Measurements from ENCODE around the gene WNT10A. TPM values are rescaled to one million over a fixed set of nuclear protein-coding genes. Genes with fewer than 3 reads are reported as not detected.

Gene WNT10A
- total RNA-seq, 3 donors from 2014 or later, result 1.4 to 2.7 (median 2.3) TPM

GRCh38 chr2:218861645-218862318 is 18.9 kb upstream of the WNT10A start:
- H3K4me3 Mint-ChIP-seq, result no peak overlapping the region
- peaks cover 16% of the 10 kb centered on the region for H3K4me1 Mint-ChIP-seq (ENCODE audit: low read depth)
- no peak for ATAC-seq
- H3K36me3 Mint-ChIP-seq (ENCODE audit: insufficient read depth), result no peaks in the 10 kb centered on the region
- DNase-seq, result no peak
- H3K9me3 Mint-ChIP-seq, result no peaks in the 10 kb centered on the region
- peaks cover 67% of the 10 kb centered on the region for H3K27me3 Mint-ChIP-seq (ENCODE audit: low read depth)

DNA sequence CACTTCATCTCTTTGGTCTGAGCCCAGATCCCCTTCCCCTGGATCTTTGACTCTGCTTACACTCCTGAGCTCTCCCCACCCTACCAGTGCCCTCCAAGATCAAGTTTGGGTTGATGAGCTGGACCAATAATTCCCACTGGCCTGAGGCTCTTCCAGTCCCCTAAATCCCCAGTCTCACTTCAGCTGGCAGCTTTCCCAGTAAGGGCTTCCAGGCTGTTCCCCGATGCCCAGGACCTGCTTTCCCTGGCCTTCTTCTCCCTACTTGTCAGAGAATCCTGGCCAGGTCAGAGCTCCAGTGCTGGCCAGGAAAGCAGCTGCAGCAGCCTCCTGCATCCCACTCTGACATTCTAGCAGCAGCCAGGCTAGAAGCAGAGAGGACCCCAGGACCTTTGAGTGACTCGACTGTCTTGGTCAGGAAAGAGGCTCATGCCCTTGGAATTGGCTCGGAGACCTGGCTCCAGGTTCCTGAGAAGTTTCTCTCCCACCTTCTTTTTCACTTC is 17.6 kb upstream of the WNT10A start:
- Mint-ChIP-seq H3K4me1 (ENCODE audit: low read depth) (peaks cover 16% of the 10 kb centered on the region), H3K27me3 (ENCODE audit: low read depth) (peaks cover 54% of the 10 kb centered on the region), H3K9me3 (no peaks in the 10 kb centered on the region), H3K4me3 (no peak overlapping the region), H3K36me3 (ENCODE audit: insufficient read depth) (no peaks in the 10 kb centered on the region)
- ATAC-seq (no peak), DNase-seq (no peak)

- Mint-ChIP-seq H3K4me1 (ENCODE audit: low read depth) (peaks cover 9% of the 10 kb centered on the region), H3K27me3 (ENCODE audit: low read depth) (peaks cover 41% of the 10 kb centered on the region), H3K36me3 (ENCODE audit: insufficient read depth) (no peaks in the 10 kb centered on the region), H3K4me3 (no peak overlapping the region), H3K9me3 (no peaks in the 10 kb centered on the region)
- ATAC-seq (no peak), DNase-seq (no peak)
These were observed 15.3 kb upstream of the WNT10A start for GRCh38 chr2:218865396-218865795.

GRCh38 chr2:218865999-218866398 is 14.7 kb upstream of the WNT10A start:
- no peaks in the 10 kb centered on the region for H3K9me3 Mint-ChIP-seq
- peaks cover 41% of the 10 kb centered on the region for H3K27me3 Mint-ChIP-seq (ENCODE audit: low read depth)

GRCh38 chr2:218867900-218868299 is 12.8 kb upstream of the WNT10A start:
- ATAC-seq (no peak), DNase-seq (no peak)
- H3K4me3 Mint-ChIP-seq, result no peak overlapping the region
- no peaks in the 10 kb centered on the region for H3K36me3 Mint-ChIP-seq (ENCODE audit: insufficient read depth)
- peaks cover 21% of the 10 kb centered on the region for H3K4me1 Mint-ChIP-seq (ENCODE audit: low read depth)
- no peaks in the 10 kb centered on the region for H3K9me3 Mint-ChIP-seq
- peaks cover 39% of the 10 kb centered on the region for H3K27me3 Mint-ChIP-seq (ENCODE audit: low read depth)

More at GRCh38 chr2:218865999-218866398, 14.7 kb upstream of the WNT10A start:
- Mint-ChIP-seq H3K4me1 (ENCODE audit: low read depth) (peaks cover 9% of the 10 kb centered on the region), H3K36me3 (ENCODE audit: insufficient read depth) (no peaks in the 10 kb centered on the region), H3K4me3 (no peak overlapping the region)
- DNase-seq, result no peak
- no peak for ATAC-seq

DNA sequence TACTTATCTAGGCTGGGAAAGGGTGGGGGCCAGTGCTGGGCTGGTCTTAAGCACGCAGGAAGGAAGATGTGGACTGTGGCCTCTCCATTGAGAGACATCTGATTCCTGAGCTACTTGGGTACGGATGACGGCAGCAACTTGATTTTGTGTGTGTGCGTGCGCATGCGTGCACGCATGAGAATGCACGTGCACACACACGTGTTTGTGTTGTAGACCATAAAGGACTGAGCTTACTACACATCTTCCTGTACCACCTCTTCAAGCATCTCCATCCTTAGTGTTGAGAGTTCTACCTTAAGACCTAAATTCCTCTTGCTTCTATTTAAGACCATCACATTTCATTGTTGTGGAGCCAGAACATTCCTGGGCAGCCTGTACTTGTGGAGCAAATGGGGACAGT is 11.6 kb upstream of the WNT10A start:
- peaks cover 25% of the 10 kb centered on the region for H3K4me1 Mint-ChIP-seq (ENCODE audit: low read depth)
- ATAC-seq (no peak), DNase-seq (no peak)
- no peaks in the 10 kb centered on the region for H3K36me3 Mint-ChIP-seq (ENCODE audit: insufficient read depth)
- H3K9me3 Mint-ChIP-seq, result no peaks in the 10 kb centered on the region
- no peak overlapping the region for H3K4me3 Mint-ChIP-seq
- H3K27me3 Mint-ChIP-seq (ENCODE audit: low read depth), result peaks cover 32% of the 10 kb centered on the region

- Mint-ChIP-seq H3K4me3 (peak overlapping the region; percentile 68), H3K4me1 (ENCODE audit: low read depth) (peaks cover 25% of the 10 kb centered on the region), H3K36me3 (ENCODE audit: insufficient read depth) (no peaks in the 10 kb centered on the region), H3K27me3 (ENCODE audit: low read depth) (peaks cover 36% of the 10 kb centered on the region), H3K9me3 (no peaks in the 10 kb centered on the region)
- ATAC-seq (peak in 1 of 2 donors; percentile 8), DNase-seq (no peak)
These were observed 9.7 kb upstream of the WNT10A start for GRCh38 chr2:218870984-218871344.

DNA sequence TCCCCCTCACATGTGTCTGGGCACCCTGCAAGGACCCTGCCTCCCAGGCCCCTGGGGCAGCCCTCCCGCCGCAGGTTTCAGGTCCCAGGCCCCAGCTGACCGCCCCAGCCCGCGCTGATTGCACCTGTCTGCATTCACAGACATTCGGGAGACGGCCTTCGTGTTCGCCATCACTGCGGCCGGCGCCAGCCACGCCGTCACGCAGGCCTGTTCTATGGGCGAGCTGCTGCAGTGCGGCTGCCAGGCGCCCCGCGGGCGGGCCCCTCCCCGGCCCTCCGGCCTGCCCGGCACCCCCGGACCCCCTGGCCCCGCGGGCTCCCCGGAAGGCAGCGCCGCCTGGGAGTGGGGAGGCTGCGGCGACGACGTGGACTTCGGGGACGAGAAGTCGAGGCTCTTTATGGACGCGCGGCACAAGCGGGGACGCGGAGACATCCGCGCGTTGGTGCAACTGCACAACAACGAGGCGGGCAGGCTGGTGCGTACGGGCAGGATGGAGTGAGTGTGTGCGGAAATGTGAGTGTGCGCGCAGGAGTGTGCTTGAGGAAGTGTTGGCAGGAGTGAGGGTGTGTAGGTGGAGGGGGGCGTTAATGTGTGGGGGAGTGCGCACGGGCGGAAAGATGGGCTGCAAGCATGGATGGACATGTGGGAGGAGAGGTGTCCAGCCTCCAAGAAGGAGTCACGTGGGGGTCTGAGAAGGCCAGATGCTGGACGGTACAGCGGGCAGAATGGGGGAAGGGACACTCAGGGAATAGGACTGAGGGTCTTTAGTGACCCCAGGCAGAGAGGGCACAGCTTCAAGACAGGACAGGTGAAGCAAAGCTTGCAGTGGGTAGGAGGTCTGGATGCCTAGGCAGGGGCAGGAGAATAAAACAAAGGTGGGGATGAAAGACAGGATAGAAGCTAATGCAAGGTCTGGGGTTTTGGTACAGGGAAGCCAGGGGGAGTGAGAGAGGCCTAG is 9.0 kb upstream of the WNT10A start:
- no peaks in the 10 kb centered on the region for H3K36me3 Mint-ChIP-seq (ENCODE audit: insufficient read depth)
- H3K4me1 Mint-ChIP-seq (ENCODE audit: low read depth), result peaks cover 26% of the 10 kb centered on the region
- DNase-seq (no peak), ATAC-seq (peak; percentile 41 to 46)
- H3K9me3 Mint-ChIP-seq, result no peaks in the 10 kb centered on the region
- peak overlapping the region; percentile 77 for H3K4me3 Mint-ChIP-seq
- peaks cover 37% of the 10 kb centered on the region for H3K27me3 Mint-ChIP-seq (ENCODE audit: low read depth)

GRCh38 chr2:218872645-218873358 is 7.8 kb upstream of the WNT10A start:
- peaks cover 38% of the 10 kb centered on the region for H3K27me3 Mint-ChIP-seq (ENCODE audit: low read depth)
- no peaks in the 10 kb centered on the region for H3K36me3 Mint-ChIP-seq (ENCODE audit: insufficient read depth)
- H3K4me1 Mint-ChIP-seq (ENCODE audit: low read depth), result peaks cover 32% of the 10 kb centered on the region
- DNase-seq (no peak), ATAC-seq (no peak)
- no peaks in the 10 kb centered on the region for H3K9me3 Mint-ChIP-seq
- peak overlapping the region; percentile 19 for H3K4me3 Mint-ChIP-seq

DNA sequence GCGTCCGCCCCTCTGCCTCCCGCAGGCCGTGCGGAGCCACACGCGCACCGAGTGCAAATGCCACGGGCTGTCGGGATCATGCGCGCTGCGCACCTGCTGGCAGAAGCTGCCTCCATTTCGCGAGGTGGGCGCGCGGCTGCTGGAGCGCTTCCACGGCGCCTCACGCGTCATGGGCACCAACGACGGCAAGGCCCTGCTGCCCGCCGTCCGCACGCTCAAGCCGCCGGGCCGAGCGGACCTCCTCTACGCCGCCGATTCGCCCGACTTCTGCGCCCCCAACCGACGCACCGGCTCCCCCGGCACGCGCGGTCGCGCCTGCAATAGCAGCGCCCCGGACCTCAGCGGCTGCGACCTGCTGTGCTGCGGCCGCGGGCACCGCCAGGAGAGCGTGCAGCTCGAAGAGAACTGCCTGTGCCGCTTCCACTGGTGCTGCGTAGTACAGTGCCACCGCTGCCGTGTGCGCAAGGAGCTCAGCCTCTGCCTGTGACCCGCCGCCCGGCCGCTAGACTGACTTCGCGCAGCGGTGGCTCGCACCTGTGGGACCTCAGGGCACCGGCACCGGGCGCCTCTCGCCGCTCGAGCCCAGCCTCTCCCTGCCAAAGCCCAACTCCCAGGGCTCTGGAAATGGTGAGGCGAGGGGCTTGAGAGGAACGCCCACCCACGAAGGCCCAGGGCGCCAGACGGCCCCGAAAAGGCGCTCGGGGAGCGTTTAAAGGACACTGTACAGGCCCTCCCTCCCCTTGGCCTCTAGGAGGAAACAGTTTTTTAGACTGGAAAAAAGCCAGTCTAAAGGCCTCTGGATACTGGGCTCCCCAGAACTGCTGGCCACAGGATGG is 7.1 kb upstream of the WNT10A start:
- no peaks in the 10 kb centered on the region for H3K36me3 Mint-ChIP-seq (ENCODE audit: insufficient read depth)
- peaks cover 32% of the 10 kb centered on the region for H3K4me1 Mint-ChIP-seq (ENCODE audit: low read depth)
- peak; percentile 32 to 34 for ATAC-seq
- peaks cover 35% of the 10 kb centered on the region for H3K27me3 Mint-ChIP-seq (ENCODE audit: low read depth)
- peak overlapping the region; percentile 19 for H3K4me3 Mint-ChIP-seq
- DNase-seq, result no peak
- no peaks in the 10 kb centered on the region for H3K9me3 Mint-ChIP-seq

GRCh38 chr2:218875692-218876246 is 4.9 kb upstream of the WNT10A start:
- no peaks in the 10 kb centered on the region for H3K9me3 Mint-ChIP-seq
- peaks cover 39% of the 10 kb centered on the region for H3K4me1 Mint-ChIP-seq (ENCODE audit: low read depth)
- no peak overlapping the region for H3K4me3 Mint-ChIP-seq
- peaks cover 30% of the 10 kb centered on the region for H3K27me3 Mint-ChIP-seq (ENCODE audit: low read depth)
- ATAC-seq (no peak), DNase-seq (no peak)
- no peaks in the 10 kb centered on the region for H3K36me3 Mint-ChIP-seq (ENCODE audit: insufficient read depth)

GRCh38 chr2:218876562-218877219 is 4.0 kb upstream of the WNT10A start:
- Mint-ChIP-seq H3K36me3 (ENCODE audit: insufficient read depth) (no peaks in the 10 kb centered on the region), H3K9me3 (no peaks in the 10 kb centered on the region), H3K27me3 (ENCODE audit: low read depth) (peaks cover 29% of the 10 kb centered on the region), H3K4me1 (ENCODE audit: low read depth) (peaks cover 44% of the 10 kb centered on the region), H3K4me3 (no peak overlapping the region)
- DNase-seq, result peak; percentile 75
- ATAC-seq, result no peak

GRCh38 chr2:218877331-218877730 is 3.3 kb upstream of the WNT10A start:
- no peaks in the 10 kb centered on the region for H3K36me3 Mint-ChIP-seq (ENCODE audit: insufficient read depth)
- H3K4me3 Mint-ChIP-seq, result no peak overlapping the region
- DNase-seq (no peak), ATAC-seq (no peak)
- peaks cover 24% of the 10 kb centered on the region for H3K27me3 Mint-ChIP-seq (ENCODE audit: low read depth)
- peaks cover 42% of the 10 kb centered on the region for H3K4me1 Mint-ChIP-seq (ENCODE audit: low read depth)
- no peaks in the 10 kb centered on the region for H3K9me3 Mint-ChIP-seq
